ENCODE measurements around the gene PLSCR5.

GRCh38 chr3:146637871-146638270, 32.7 kb upstream of the PLSCR5 start:
- no peak for TF ChIP-seq CTCF (IDR thresholded peaks at IDR 0.05)
- no peak for TF ChIP-seq POLR2A (IDR thresholded peaks at IDR 0.05)
